ENCODE data around the gene IQCF2. TPM values are rescaled to one million over a fixed set of nuclear protein-coding genes. Genes with fewer than 3 reads are reported as not detected.
"Not testable (repeated sequence)": the region's sequence is repeated elsewhere in the genome, so short reads cannot be mapped to it uniquely, and the experiment has no call there.

IQCF2 gene
- not detected for total RNA-seq

GRCh38 chr3:51860703-51861665, at the start of gene IQCF2:
TSS of gene IQCF2 (plus strand) at chr3:51861615. CDS start at chr3:51861667, 52 bp downstream.
- Mint-ChIP-seq H3K4me1 (peaks cover 2% of the 10 kb centered on the region), H3K27ac (no peak within 1 kb of the TSS), H3K9me3 (no peaks in the 10 kb centered on the region), H3K36me3 (no peaks in the 10 kb centered on the region), H3K4me3 (no peak within 1 kb of the TSS), H3K27me3 (peaks cover 20% of the 10 kb centered on the region)
- no peak for DNase-seq

GRCh38 chr3:51813539-51813938, 47.9 kb upstream of the IQCF2 start:
- Mint-ChIP-seq H3K4me1 (no peaks in the 10 kb centered on the region), H3K4me3 (no peak overlapping the region), H3K9me3 (no peaks in the 10 kb centered on the region), H3K27ac (no peak overlapping the region), H3K36me3 (no peaks in the 10 kb centered on the region), H3K27me3 (peaks cover 9% of the 10 kb centered on the region)
- DNase-seq, result no peak

- H3K27me3 Mint-ChIP-seq, result peaks cover 9% of the 10 kb centered on the region
- H3K27ac Mint-ChIP-seq, result no peak overlapping the region
- no peak for DNase-seq
- no peaks in the 10 kb centered on the region for H3K9me3 Mint-ChIP-seq
- H3K4me3 Mint-ChIP-seq, result no peak overlapping the region
- no peaks in the 10 kb centered on the region for H3K4me1 Mint-ChIP-seq
- no peaks in the 10 kb centered on the region for H3K36me3 Mint-ChIP-seq
Measured at GRCh38 chr3:51814034-51814433, 47.4 kb upstream of the IQCF2 start.

- H3K27ac Mint-ChIP-seq, result no peak overlapping the region
- H3K9me3 Mint-ChIP-seq, result no peaks in the 10 kb centered on the region
- H3K36me3 Mint-ChIP-seq, result no peaks in the 10 kb centered on the region
- H3K4me3 Mint-ChIP-seq, result no peak overlapping the region
- H3K27me3 Mint-ChIP-seq, result peaks cover 15% of the 10 kb centered on the region
- DNase-seq, result no peak
- no peaks in the 10 kb centered on the region for H3K4me1 Mint-ChIP-seq
Measured at GRCh38 chr3:51815614-51816013, 45.8 kb upstream of the IQCF2 start.

- H3K9me3 Mint-ChIP-seq, result peaks cover 4% of the 10 kb centered on the region
- H3K4me3 Mint-ChIP-seq, result no peak overlapping the region
Measured at GRCh38 chr3:51816723-51817122, 44.7 kb upstream of the IQCF2 start.

GRCh38 chr3:51817375-51817774, 44.0 kb upstream of the IQCF2 start:
- H3K4me3 Mint-ChIP-seq, result no peak overlapping the region
- H3K9me3 Mint-ChIP-seq, result peaks cover 6% of the 10 kb centered on the region
- DNase-seq, result no peak
- peaks cover 3% of the 10 kb centered on the region for H3K36me3 Mint-ChIP-seq
- no peak overlapping the region for H3K27ac Mint-ChIP-seq
- no peaks in the 10 kb centered on the region for H3K4me1 Mint-ChIP-seq
- peaks cover 19% of the 10 kb centered on the region for H3K27me3 Mint-ChIP-seq

More at GRCh38 chr3:51816723-51817122, 44.7 kb upstream of the IQCF2 start:
- H3K27ac Mint-ChIP-seq, result no peak overlapping the region
- H3K36me3 Mint-ChIP-seq, result peaks cover 1% of the 10 kb centered on the region
- H3K27me3 Mint-ChIP-seq, result peaks cover 19% of the 10 kb centered on the region
- H3K4me1 Mint-ChIP-seq, result no peaks in the 10 kb centered on the region
- DNase-seq, result no peak

GRCh38 chr3:51819151-51819550, 42.3 kb upstream of the IQCF2 start:
- H3K4me3 Mint-ChIP-seq, result no peak overlapping the region
- H3K27me3 Mint-ChIP-seq, result peaks cover 23% of the 10 kb centered on the region
- peaks cover 4% of the 10 kb centered on the region for H3K4me1 Mint-ChIP-seq
- peaks cover 6% of the 10 kb centered on the region for H3K9me3 Mint-ChIP-seq
- H3K27ac Mint-ChIP-seq, result no peak overlapping the region
- peaks cover 3% of the 10 kb centered on the region for H3K36me3 Mint-ChIP-seq
- no peak for DNase-seq

- Mint-ChIP-seq H3K27me3 (peaks cover 23% of the 10 kb centered on the region), H3K4me1 (peaks cover 4% of the 10 kb centered on the region), H3K4me3 (no peak overlapping the region), H3K27ac (no peak overlapping the region), H3K36me3 (peaks cover 3% of the 10 kb centered on the region), H3K9me3 (peaks cover 6% of the 10 kb centered on the region)
- peak; percentile 29 for DNase-seq
Measured at GRCh38 chr3:51819709-51820406, 41.6 kb upstream of the IQCF2 start.

- no peak overlapping the region for H3K27ac Mint-ChIP-seq
- H3K9me3 Mint-ChIP-seq, result peaks cover 8% of the 10 kb centered on the region
- H3K36me3 Mint-ChIP-seq, result peaks cover 4% of the 10 kb centered on the region
Measured at GRCh38 chr3:51828297-51828696, 33.1 kb upstream of the IQCF2 start.

GRCh38 chr3:51830345-51830744, 31.1 kb upstream of the IQCF2 start:
- no peaks in the 10 kb centered on the region for H3K4me1 Mint-ChIP-seq
- no peak for DNase-seq
- H3K27me3 Mint-ChIP-seq, result peaks cover 21% of the 10 kb centered on the region
- peaks cover 4% of the 10 kb centered on the region for H3K36me3 Mint-ChIP-seq
- H3K9me3 Mint-ChIP-seq, result peaks cover 11% of the 10 kb centered on the region
- no peak overlapping the region for H3K4me3 Mint-ChIP-seq
- H3K27ac Mint-ChIP-seq, result no peak overlapping the region

More at GRCh38 chr3:51828297-51828696, 33.1 kb upstream of the IQCF2 start:
- no peak overlapping the region for H3K4me3 Mint-ChIP-seq
- DNase-seq, result no peak
- H3K4me1 Mint-ChIP-seq, result peaks cover 3% of the 10 kb centered on the region
- H3K27me3 Mint-ChIP-seq, result peaks cover 2% of the 10 kb centered on the region

- no peak for DNase-seq
- Mint-ChIP-seq H3K4me3 (no peak overlapping the region), H3K36me3 (peaks cover 4% of the 10 kb centered on the region)
Measured at GRCh38 chr3:51830836-51831385, 30.5 kb upstream of the IQCF2 start.

GRCh38 chr3:51836606-51837005, 24.8 kb upstream of the IQCF2 start:
- Mint-ChIP-seq H3K4me1 (no peaks in the 10 kb centered on the region), H3K4me3 (no peak overlapping the region), H3K9me3 (peaks cover 2% of the 10 kb centered on the region), H3K27ac (no peak overlapping the region), H3K36me3 (no peaks in the 10 kb centered on the region), H3K27me3 (peaks cover 26% of the 10 kb centered on the region)
- no peak for DNase-seq

More at GRCh38 chr3:51830836-51831385, 30.5 kb upstream of the IQCF2 start:
- Mint-ChIP-seq H3K27me3 (peaks cover 21% of the 10 kb centered on the region), H3K4me1 (no peaks in the 10 kb centered on the region), H3K27ac (no peak overlapping the region), H3K9me3 (peaks cover 11% of the 10 kb centered on the region)

- no peak for DNase-seq
- Mint-ChIP-seq H3K27ac (no peak overlapping the region), H3K36me3 (no peaks in the 10 kb centered on the region), H3K27me3 (peaks cover 51% of the 10 kb centered on the region), H3K9me3 (peaks cover 17% of the 10 kb centered on the region), H3K4me3 (no peak overlapping the region), H3K4me1 (no peaks in the 10 kb centered on the region)
Measured at GRCh38 chr3:51845129-51845528, 16.3 kb upstream of the IQCF2 start.

GRCh38 chr3:51855411-51855810, 6.0 kb upstream of the IQCF2 start:
- H3K27me3 Mint-ChIP-seq, result peaks cover 29% of the 10 kb centered on the region
- H3K9me3 Mint-ChIP-seq, H3K36me3 Mint-ChIP-seq, H3K4me1 Mint-ChIP-seq, H3K27ac Mint-ChIP-seq, H3K4me3 Mint-ChIP-seq, DNase-seq: not testable (repeated sequence)

- H3K4me1 Mint-ChIP-seq, result no peaks in the 10 kb centered on the region
- DNase-seq, result no peak
- H3K36me3 Mint-ChIP-seq, result no peaks in the 10 kb centered on the region
- no peaks in the 10 kb centered on the region for H3K9me3 Mint-ChIP-seq
- H3K27me3 Mint-ChIP-seq, result peaks cover 18% of the 10 kb centered on the region
- H3K27ac Mint-ChIP-seq, result no peak overlapping the region
- H3K4me3 Mint-ChIP-seq, result no peak overlapping the region
Measured at GRCh38 chr3:51862886-51863285, 1.5 kb downstream of the IQCF2 start.

Data from activated naive CD8-positive, alpha-beta T cell treated with anti-CD3 and anti-CD28 coated beads for 36 hours (primary cell).